Activated CD4-positive, alpha-beta T cell treated with anti-CD3 and anti-CD28 coated beads, Interleukin-2, amount 50 U/mL, for 16 hours (primary cell): ENCODE results near the gene TRABD.

Experiments used
- DNase-seq: peaks from one replicate; pipeline ENCODE4 v3.0.0-alpha.2; 2020

TRABD gene

DNA sequence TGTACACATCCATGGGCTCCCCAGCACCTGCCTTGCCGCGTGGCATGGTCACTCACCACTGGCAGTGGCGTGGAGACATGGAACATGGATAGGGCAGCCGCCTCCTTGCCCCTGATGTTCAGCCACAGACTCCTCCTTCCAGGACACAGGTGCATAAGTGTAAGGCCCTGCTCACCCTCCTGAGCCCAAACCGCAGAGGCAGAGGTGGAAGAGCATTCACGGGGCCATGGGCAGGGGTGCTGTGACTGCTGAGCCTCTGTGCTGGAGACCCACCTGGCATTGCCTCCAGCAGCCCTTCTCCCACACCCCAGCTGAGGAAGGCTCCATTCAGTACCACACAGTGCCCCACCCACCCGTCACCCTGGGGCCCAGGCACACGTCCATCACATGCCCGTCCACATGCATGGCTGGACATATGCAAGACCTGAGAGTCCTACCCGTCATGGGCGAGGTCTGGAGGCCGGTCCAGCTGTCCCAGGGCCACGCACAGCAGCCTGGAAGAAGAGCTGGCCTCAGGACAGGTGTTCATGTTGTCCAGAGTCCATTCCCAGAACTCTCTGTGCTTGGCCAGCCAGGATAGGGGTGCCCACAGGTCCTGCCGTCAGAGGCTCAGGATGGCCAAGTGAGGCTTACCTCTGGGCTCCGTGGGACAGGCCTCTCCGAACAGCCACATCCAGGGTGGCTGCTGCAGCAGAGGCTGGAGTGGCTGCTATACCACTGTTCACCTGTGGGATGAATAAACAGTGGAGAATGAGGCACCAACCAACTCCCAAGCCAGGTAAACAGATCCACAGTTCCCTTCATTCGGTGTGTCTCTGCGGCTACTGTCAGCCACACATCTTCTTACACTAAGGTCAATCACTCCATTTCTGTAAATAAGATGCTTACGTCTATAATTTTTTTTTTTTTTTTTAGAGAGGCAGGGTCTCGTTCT is 60.8 kb downstream of the TRABD start:
- DNase-seq = no peak

DNA sequence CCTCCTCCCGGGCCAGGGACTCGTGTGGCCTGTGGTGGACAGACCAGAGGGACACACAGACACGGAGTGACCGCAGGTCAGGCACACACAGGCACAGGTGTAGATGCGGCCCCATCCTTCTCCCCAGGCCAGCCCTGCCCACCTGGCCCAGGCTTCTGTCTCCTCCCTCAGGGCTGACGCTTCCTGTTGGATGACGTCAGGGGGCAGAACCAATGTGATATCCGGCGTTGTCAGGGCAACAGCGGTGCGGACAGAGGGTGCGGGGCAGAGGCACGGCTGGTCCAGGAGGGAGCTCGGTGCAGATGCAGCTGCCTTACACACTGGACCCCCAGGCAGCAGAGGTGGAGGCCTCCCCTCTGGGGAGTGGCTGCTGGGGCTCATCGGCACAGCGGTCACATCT is 62.0 kb downstream of the TRABD start:
- DNase-seq = peak; percentile 74

DNA sequence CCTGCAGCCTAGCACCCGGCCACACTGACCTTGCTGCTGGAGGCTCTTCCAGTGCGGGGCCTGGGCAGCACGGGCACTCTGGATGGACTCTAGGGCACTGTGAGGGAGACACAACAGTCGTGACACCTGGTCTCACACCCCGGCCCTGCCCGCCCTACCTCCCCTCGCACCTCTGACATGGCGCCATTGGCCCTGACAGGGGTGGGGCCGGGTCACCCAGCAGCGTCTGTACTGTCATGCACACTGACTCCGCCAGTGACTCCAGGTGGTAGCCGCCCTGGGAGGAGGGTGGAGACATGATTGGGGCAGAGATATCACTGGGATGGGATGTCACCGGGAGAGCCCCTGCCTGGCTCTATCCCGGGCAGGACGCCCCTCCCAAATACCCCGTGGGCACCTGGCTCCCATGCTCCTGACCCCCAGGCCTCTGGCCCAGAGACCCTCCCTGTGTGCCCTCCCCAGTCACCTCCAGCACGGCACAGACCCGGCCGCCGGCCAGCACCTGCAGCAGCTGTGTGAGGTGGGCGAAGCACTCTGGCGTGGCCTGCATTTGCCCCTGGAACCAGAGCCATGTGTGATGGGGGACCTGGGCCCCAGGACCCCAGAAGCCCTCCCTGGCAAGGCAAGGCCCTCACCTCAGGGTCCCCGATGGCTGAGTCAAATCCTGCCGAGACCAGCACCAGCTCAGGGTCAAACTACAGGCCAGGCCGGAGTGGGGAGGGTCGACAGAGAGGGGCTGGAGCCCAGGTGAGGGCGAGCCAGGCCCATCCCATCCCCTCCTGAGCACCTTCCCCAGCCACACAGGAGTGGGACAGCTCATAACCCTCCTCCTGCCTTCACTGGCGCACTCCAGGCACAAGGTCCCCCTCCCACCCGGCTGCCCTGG is 62.7 kb downstream of the TRABD start:
- no peak for DNase-seq
